K562 (cell line): ENCODE results near the gene ENPP7. TPM values are rescaled to one million over a fixed set of nuclear protein-coding genes. Genes with fewer than 3 reads are reported as not detected.

Source experiments
- ATAC-seq: fragments of 200-7000 bp; cut with Tn5 transposase; 3 replicates; pipeline ENCODE4 v1.9.1; 2020; ENCODE audit warnings: moderate library complexity
- BruUV-seq: library from RNA; stranded (reverse); fragments of 400-500 nt; replicated peaks from 2 replicates; lab custom pipeline; 2021; lab: Mats Ljungman, UMichigan
- CTCF ChIA-PET: fragments of 300-600 bp; formaldehyde crosslinking; extraction: SDS; loops from one replicate; lab custom pipeline; 2021; ENCODE audit warnings: low intra/inter-chr PET ratio; lab: Yijun Ruan, JAX
- POLR2A ChIA-PET: fragments of 300-600, 350-650 bp; sonication (Branson Sonifier 250); formaldehyde crosslinking; extraction: SDS; loops from one replicate; lab custom pipeline; 2021; ENCODE audit warnings: antibody characterized with exemption, inconsistent platforms; lab: Yijun Ruan, JAX
- DNase-seq, 4 experiments: peaks; one replicate each; pipeline versions ENCODE4 v3.0.0 to v3.0.0-alpha.2; 2011 to 2018; ENCODE audit warnings: low spot score in 3 of 4, mixed read lengths in 3 of 4; ENCODE audit errors: extremely low read depth in 1 of 4
- FAIRE-seq: peaks from 2 replicates; lab custom pipeline; 2011; peaks lifted over from hg19 to GRCh38; lab: Jason Lieb, UNC
- H2AFZ ChIP-seq: 2 replicates; pipeline ENCODE4 v1.6.0; 2011; ENCODE audit warnings: low read depth, low read length, control low read depth, inconsistent platforms
- H3K27ac ChIP-seq: fragments of 200-600 bp; 3 replicates; pipeline ENCODE4 v1.8.0; 2011; ENCODE audit warnings: low read depth, mild to moderate bottlenecking, control low read depth, inconsistent platforms, low read length, moderate library complexity, mixed read lengths; ENCODE audit errors: extremely low read depth
- H3K27me3 ChIP-seq, 2 experiments: fragments of 300-600 bp in 1 of 2; 2 replicates in 1 of 2; 3 replicates in 1 of 2; pipeline versions ENCODE4 v1.6.0 to v1.8.0; 2011; ENCODE audit warnings: inconsistent platforms in 2 of 2, low read length in 2 of 2, mild to moderate bottlenecking in 1 of 2, mixed read lengths in 1 of 2, moderate library complexity in 1 of 2; ENCODE audit not compliant: control insufficient read depth in 2 of 2, insufficient read depth in 2 of 2
- H3K36me3 ChIP-seq: fragments of 300-600 bp; 3 replicates; pipeline ENCODE4 v1.8.0; 2011; ENCODE audit warnings: mild to moderate bottlenecking, low read length, inconsistent platforms; ENCODE audit not compliant: control insufficient read depth, insufficient read depth
- H3K4me1 ChIP-seq, 2 experiments: fragments of 200-600 bp in 1 of 2; replicated peaks in 1 of 2; 2 replicates in 1 of 2; 3 replicates in 1 of 2; pipeline versions ENCODE4 v1.5.1 to v1.8.0; 2011; ENCODE audit warnings: inconsistent platforms in 2 of 2, low read length in 2 of 2, mild to moderate bottlenecking in 1 of 2, mixed read lengths in 1 of 2, moderate library complexity in 1 of 2; ENCODE audit not compliant: control insufficient read depth in 2 of 2, insufficient read depth in 2 of 2
- H3K4me2 ChIP-seq: 2 replicates; pipeline ENCODE4 v1.6.1; 2011; ENCODE audit warnings: low read length, control low read depth, inconsistent platforms, mixed read lengths; ENCODE audit not compliant: insufficient read depth
- H3K4me3 ChIP-seq: fragments of 200-600 bp; sonication (generic), shearing (Covaris generic); 2 replicates; pipeline ENCODE4 v1.5.1; 2016; ENCODE audit warnings: control low read depth, inconsistent platforms
- H3K79me2 ChIP-seq: fragments of 200-600 bp; 3 replicates; pipeline ENCODE4 v1.8.0; 2011; ENCODE audit warnings: low read length, inconsistent platforms; ENCODE audit not compliant: control insufficient read depth, insufficient read depth
- H3K9ac ChIP-seq, 2 experiments: 2 replicates each; pipeline versions ENCODE4 v1.6.0 to v1.6.1; 2011; ENCODE audit warnings: low read depth in 2 of 2, low read length in 2 of 2, control low read depth in 1 of 2, inconsistent platforms in 1 of 2, mild to moderate bottlenecking in 1 of 2, mixed read lengths in 1 of 2; ENCODE audit not compliant: insufficient read depth in 1 of 2
- H3K9me1 ChIP-seq: one replicate; pipeline ENCODE4 v1.6.0; 2011; ENCODE audit warnings: inconsistent platforms, mild to moderate bottlenecking, low read length, moderate library complexity; ENCODE audit not compliant: control insufficient read depth, insufficient read depth
- H3K9me3 ChIP-seq: replicated peaks from 2 replicates; pipeline ENCODE4 v1.5.1; 2011; ENCODE audit warnings: low read depth, low read length, inconsistent platforms; ENCODE audit not compliant: control insufficient read depth, insufficient read depth
- H4K20me1 ChIP-seq: replicated peaks from 2 replicates; pipeline ENCODE4 v1.6.1; 2011; ENCODE audit warnings: low read length, inconsistent platforms, mixed read lengths; ENCODE audit not compliant: control insufficient read depth, insufficient read depth
- FUS ChIP-seq: fragments of 200-400 bp; formaldehyde crosslinking; optimal IDR thresholded peaks from 2 replicates; pipeline ENCODE3; 2017; ENCODE audit warnings: low read depth, low read length
- IRF2 ChIP-seq: sonication (generic); formaldehyde crosslinking; IDR thresholded peaks from 2 replicates; pipeline ENCODE4 v1.8.1; 2022; ENCODE audit warnings: mild to moderate bottlenecking, missing genetic modification reagents
- NCOA4 ChIP-seq: fragments of 450-650 bp; IDR thresholded peaks from 2 replicates; pipeline ENCODE4 v1.6.1; 2018; ENCODE audit warnings: mild to moderate bottlenecking; ENCODE audit not compliant: partially characterized antibody
- POLR2B ChIP-seq: fragments of 450-650 bp; IDR thresholded peaks from 2 replicates; pipeline ENCODE4 v1.6.1; 2018; ENCODE audit warnings: low read depth; ENCODE audit not compliant: partially characterized antibody
- STAT5A ChIP-seq: IDR thresholded peaks from 2 replicates; pipeline ENCODE4 v1.6.1; 2012; ENCODE audit warnings: low read length, inconsistent platforms, borderline replicate concordance
- ZBTB11 ChIP-seq, 3 experiments: fragments of 200-800 bp in 1 of 3; fragments of 250-450 bp in 1 of 3; fragments of 450-650 bp in 1 of 3; sonication (Bioruptor Pico) in 1 of 3; sonication (Bioruptor generic) in 1 of 3; formaldehyde crosslinking in 1 of 3; IDR thresholded peaks; 2 replicates each; pipeline versions ENCODE4 v1.6.1 to v1.8.0; 2016 to 2022; ENCODE audit warnings: mild to moderate bottlenecking in 2 of 3, missing genetic modification characterization in 2 of 3, missing compliant biosample characterization in 1 of 3, moderate library complexity in 1 of 3
- ZNF217 ChIP-seq: sonication (generic); formaldehyde crosslinking; IDR thresholded peaks from 2 replicates; pipeline ENCODE4 v1.8.0; 2022; ENCODE audit warnings: mild to moderate bottlenecking, missing genetic modification reagents
- WGBS: fragments of 100-300 bp; shearing (Covaris generic); methylation state at CpG from one replicate; pipeline ENCODE4 v1.1.6; 2016; ENCODE audit warnings: low coverage, mixed read lengths; ENCODE audit not compliant: insufficient coverage; ENCODE audit errors: missing lambda C conversion rate; 5-methylcytosine and 5-hydroxymethylcytosine counted together
- in situ Hi-C: fragments of 300-500 bp; cut with MboI; formaldehyde crosslinking; loops from 4 replicates; pipeline ENCODE4 v1.15.0; 2018; ENCODE audit warnings: inconsistent platforms, mixed read lengths
- intact Hi-C: fragments of 100-400 bp; cut with micrococcal nuclease; formaldehyde crosslinking; loops from 2 replicates; pipeline ENCODE4 v1.14.2; 2022
- polyA plus RNA-seq, 8 experiments: library from polyadenylated mRNA; depleted of rRNA in 4 of 8; stranded (reverse) in 5 of 8; unstranded in 3 of 8; fragments of >200 nt; fragmentation: Nextera tagmentation in 2 of 8; fragmentation: Illumina TruSeq in 1 of 8; extraction: Ambion mirVana in 2 of 8; extraction: Trizol in 1 of 8; gene quantifications; 2 replicates each; pipeline versions ENCODE4 v1.2.1 to v1.2.3, GENCODE V29; 2011 to 2014; ENCODE audit warnings: inconsistent platforms in 1 of 8, missing spikeins in 1 of 8
- total RNA-seq, 7 experiments: library from RNA; depleted of rRNA in 6 of 7; stranded (reverse); fragments of >200 nt in 6 of 7; fragmentation: Illumina TruSeq in 2 of 7; extraction: Trizol in 2 of 7; gene quantifications; 2 replicates each; pipeline versions ENCODE4 v1.2.1 to v1.2.3, GENCODE V29; 2011 to 2021; ENCODE audit warnings: low replicate concordance in 1 of 7
- TF ChIP-seq, protein P1 (sequence below), 2 experiments: fragments of 450-650 bp in 1 of 2; sonication (generic) in 1 of 2; formaldehyde crosslinking in 1 of 2; IDR thresholded peaks; 2 replicates each; pipeline versions ENCODE4 v1.7.1 to v1.9.0; 2016 to 2022; ENCODE audit warnings: inconsistent platforms in 1 of 2, mild to moderate bottlenecking in 1 of 2, missing genetic modification reagents in 1 of 2

The ENPP7 gene
- total and polyA plus RNA-seq, 9 of the 15 experiments (the other 6 are each of a cell fraction or from before 2014, with no cell fraction given): not detected

DNA sequence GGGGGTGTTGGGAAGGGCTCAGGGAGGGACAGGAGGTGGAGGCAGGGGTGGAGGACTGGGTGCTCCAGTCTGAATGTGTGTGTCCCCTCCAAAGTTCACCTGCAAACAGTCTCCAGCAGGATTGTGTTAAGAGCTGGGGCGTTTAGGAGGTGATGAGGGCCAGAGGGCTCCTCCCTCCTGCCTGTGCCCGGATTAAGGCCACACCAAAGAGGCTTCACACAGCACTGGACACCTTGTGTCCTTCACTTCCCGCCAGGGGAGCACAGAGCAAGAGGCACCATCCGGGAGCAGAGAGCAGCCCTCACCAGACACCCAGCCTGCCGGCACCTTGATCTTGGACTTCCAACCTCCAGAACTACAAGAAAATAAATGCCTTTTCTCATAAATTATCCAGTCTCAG, 30.2 kb upstream of the ENPP7 start:
- H3K27ac ChIP-seq: no peak overlapping the region
- H4K20me1 ChIP-seq: peaks cover 4% of the 10 kb centered on the region; the same call in 1 of the 2 replicates
- H3K36me3 ChIP-seq: no peaks in the 10 kb centered on the region
- H3K79me2 ChIP-seq: no peaks in the 10 kb centered on the region
- no peak overlapping the region for H3K9ac ChIP-seq
- H2AFZ ChIP-seq: no peak overlapping the region
- H3K4me3 ChIP-seq: no peak overlapping the region
- DNase-seq (no peak), ATAC-seq (peak; percentile 31; the same call in 2 of the 3 replicates), FAIRE-seq (no peak)
- BruUV-seq: no TSS peak
- CTCF ChIA-PET: no interaction called here
- peaks cover 15 to 42% of the 10 kb centered on the region in 2 experiments; a peak in 4 of 5 replicates for H3K27me3 ChIP-seq
- peaks cover 2% of the 10 kb centered on the region for H3K9me1 ChIP-seq
- in situ Hi-C loops: no loop called here
- POLR2A ChIA-PET: no interaction called here
- no peak overlapping the region for H3K4me2 ChIP-seq
- intact Hi-C loops: loop anchor here (10.0 kb wide), 1 partner anchor 296 kb away; no protein-coding TSS in a partner anchor
- peaks cover 0 to 16% of the 10 kb centered on the region in 2 experiments; a peak in 2 of 5 replicates for H3K4me1 ChIP-seq
- no peaks in the 10 kb centered on the region for H3K9me3 ChIP-seq
- WGBS: 2% methylated on average over 5 of the region's 5 CpGs
- no peak for TF ChIP-seq STAT5A
- TF ChIP-seq ZBTB11 (CRISPR knock-in tag; IDR thresholded peaks at IDR 0.05): 0 out of 6 replicates have a peak, but pooled peaks of 2 of the 3 experiments have one; percentile 39
- no peak for TF ChIP-seq FUS
- TF ChIP-seq NCOA4: no peak
- no peak for TF ChIP-seq ZNF217 (CRISPR knock-in tag)
- TF ChIP-seq IRF2 (CRISPR knock-in tag): no peak
- TF ChIP-seq, protein P1, sequence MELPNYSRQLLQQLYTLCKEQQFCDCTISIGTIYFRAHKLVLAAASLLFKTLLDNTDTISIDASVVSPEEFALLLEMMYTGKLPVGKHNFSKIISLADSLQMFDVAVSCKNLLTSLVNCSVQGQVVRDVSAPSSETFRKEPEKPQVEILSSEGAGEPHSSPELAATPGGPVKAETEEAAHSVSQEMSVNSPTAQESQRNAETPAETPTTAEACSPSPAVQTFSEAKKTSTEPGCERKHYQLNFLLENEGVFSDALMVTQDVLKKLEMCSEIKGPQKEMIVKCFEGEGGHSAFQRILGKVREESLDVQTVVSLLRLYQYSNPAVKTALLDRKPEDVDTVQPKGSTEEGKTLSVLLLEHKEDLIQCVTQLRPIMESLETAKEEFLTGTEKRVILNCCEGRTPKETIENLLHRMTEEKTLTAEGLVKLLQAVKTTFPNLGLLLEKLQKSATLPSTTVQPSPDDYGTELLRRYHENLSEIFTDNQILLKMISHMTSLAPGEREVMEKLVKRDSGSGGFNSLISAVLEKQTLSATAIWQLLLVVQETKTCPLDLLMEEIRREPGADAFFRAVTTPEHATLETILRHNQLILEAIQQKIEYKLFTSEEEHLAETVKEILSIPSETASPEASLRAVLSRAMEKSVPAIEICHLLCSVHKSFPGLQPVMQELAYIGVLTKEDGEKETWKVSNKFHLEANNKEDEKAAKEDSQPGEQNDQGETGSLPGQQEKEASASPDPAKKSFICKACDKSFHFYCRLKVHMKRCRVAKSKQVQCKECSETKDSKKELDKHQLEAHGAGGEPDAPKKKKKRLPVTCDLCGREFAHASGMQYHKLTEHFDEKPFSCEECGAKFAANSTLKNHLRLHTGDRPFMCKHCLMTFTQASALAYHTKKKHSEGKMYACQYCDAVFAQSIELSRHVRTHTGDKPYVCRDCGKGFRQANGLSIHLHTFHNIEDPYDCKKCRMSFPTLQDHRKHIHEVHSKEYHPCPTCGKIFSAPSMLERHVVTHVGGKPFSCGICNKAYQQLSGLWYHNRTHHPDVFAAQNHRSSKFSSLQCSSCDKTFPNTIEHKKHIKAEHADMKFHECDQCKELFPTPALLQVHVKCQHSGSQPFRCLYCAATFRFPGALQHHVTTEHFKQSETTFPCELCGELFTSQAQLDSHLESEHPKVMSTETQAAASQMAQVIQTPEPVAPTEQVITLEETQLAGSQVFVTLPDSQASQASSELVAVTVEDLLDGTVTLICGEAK (IDR thresholded peaks at IDR 0.05): 0 out of 2 replicates have a peak, but pooled peaks have one; percentile 30
- TF ChIP-seq, protein P1 (CRISPR knock-in tag; IDR thresholded peaks at IDR 0.05): no peak
- no peak for TF ChIP-seq POLR2B
